Measurements from ENCODE around the gene HADHA. TPM values are rescaled to one million over a fixed set of nuclear protein-coding genes. Genes with fewer than 3 reads are reported as not detected.

HADHA gene
- total and polyA plus RNA-seq, 2 donors (not counting 1 experiment from before 2014, with no cell fraction given) = 155 to 162 TPM

DNA sequence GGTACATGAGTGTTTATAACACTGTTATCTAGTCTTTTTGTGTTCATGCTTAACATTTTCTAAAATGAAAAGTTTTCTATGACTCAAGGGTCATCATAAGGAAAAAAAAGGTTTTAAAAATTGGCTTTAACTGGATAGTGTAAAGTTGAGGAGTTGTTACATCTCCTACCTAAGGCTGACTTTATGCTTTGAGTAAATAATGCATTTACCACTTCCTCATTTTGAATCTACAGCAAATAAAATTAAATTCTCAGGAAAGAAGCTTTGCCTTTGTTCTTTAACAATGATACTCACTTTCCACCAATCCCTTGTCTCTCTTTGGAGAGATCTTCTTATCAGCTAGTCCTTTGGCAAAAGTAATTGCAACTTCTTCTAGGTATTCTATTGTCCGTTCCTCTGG lies 29.7 kb downstream of the HADHA start:
- TF ChIP-seq, protein P1, sequence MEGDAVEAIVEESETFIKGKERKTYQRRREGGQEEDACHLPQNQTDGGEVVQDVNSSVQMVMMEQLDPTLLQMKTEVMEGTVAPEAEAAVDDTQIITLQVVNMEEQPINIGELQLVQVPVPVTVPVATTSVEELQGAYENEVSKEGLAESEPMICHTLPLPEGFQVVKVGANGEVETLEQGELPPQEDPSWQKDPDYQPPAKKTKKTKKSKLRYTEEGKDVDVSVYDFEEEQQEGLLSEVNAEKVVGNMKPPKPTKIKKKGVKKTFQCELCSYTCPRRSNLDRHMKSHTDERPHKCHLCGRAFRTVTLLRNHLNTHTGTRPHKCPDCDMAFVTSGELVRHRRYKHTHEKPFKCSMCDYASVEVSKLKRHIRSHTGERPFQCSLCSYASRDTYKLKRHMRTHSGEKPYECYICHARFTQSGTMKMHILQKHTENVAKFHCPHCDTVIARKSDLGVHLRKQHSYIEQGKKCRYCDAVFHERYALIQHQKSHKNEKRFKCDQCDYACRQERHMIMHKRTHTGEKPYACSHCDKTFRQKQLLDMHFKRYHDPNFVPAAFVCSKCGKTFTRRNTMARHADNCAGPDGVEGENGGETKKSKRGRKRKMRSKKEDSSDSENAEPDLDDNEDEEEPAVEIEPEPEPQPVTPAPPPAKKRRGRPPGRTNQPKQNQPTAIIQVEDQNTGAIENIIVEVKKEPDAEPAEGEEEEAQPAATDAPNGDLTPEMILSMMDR (conservative IDR thresholded peaks at IDR 0.05 in 1 of 2, IDR thresholded peaks at IDR 0.05 in 1 of 2; ENCODE audit: low read depth in 1 of 2, low read length in 2 of 2) = no peak
- no peaks in the 10 kb centered on the region for H3K79me2 ChIP-seq (ENCODE audit: control insufficient read depth, insufficient read depth, low read length)
- H3K9me3 ChIP-seq (ENCODE audit: control insufficient read depth, insufficient read depth, low read depth, low read length) = no peaks in the 10 kb centered on the region
- no peak for DNase-seq (ENCODE audit: low read depth in 2 of 2)
- no peak overlapping the region for H2AFZ ChIP-seq (ENCODE audit: low read length)
- H3K4me3 ChIP-seq (replicated peaks in 1 of 4; ENCODE audit: control extremely low read depth in 1 of 4, insufficient read depth in 1 of 4, low read depth in 3 of 4, low read length in 4 of 4) = no peak overlapping the region
- H3K9ac ChIP-seq (ENCODE audit: insufficient read depth, low read length) = no peak overlapping the region
- H3K27ac ChIP-seq (ENCODE audit: insufficient read depth, low read length) = no peak overlapping the region
- H3K4me2 ChIP-seq (ENCODE audit: extremely low read depth, insufficient read depth, low read length) = no peak overlapping the region
- no peaks in the 10 kb centered on the region for H3K4me1 ChIP-seq (ENCODE audit: control insufficient read depth, extremely low read depth, insufficient read depth, low read length)
- H4K20me1 ChIP-seq (ENCODE audit: control insufficient read depth, extremely low read depth, insufficient read depth, low read length) = no peaks in the 10 kb centered on the region
- no peaks in the 10 kb centered on the region for H3K27me3 ChIP-seq (ENCODE audit: control insufficient read depth, insufficient read depth, low read length)
- peaks cover 8% of the 10 kb centered on the region for H3K36me3 ChIP-seq (ENCODE audit: control insufficient read depth, insufficient read depth, low read length)

GRCh38 chr2:26212011-26212410 lies 32.4 kb downstream of the HADHA start:
- DNase-seq (ENCODE audit: low read depth in 2 of 2) = no peak
- H3K9ac ChIP-seq (ENCODE audit: insufficient read depth, low read length) = no peak overlapping the region

DNA sequence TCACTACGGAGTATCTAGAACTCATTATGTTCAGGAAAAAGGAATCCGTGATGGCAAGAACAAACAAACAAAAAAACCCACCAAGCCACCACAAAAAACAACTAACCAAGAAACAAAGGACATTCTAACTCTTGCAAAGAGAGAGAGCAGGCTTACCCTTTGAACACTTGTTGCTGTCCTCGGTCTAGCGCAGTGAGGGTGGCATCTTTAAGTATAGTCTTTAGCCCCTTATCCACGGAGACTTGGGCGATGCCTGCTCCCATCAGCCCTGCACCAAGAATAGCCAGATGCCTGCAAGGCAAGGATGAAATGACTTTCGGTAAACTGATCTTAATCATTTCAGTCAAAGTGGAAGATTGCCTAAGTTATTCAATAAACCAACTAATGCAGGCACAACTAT lies 40.5 kb downstream of the HADHA start:
- Histone ChIP-seq H3K79me2 (ENCODE audit: control insufficient read depth, insufficient read depth, low read length) (no peaks in the 10 kb centered on the region), H3K27ac (ENCODE audit: insufficient read depth, low read length) (no peak overlapping the region), H3K27me3 (ENCODE audit: control insufficient read depth, insufficient read depth, low read length) (no peaks in the 10 kb centered on the region), H3K4me1 (ENCODE audit: control insufficient read depth, extremely low read depth, insufficient read depth, low read length) (no peaks in the 10 kb centered on the region), H3K36me3 (ENCODE audit: control insufficient read depth, insufficient read depth, low read length) (peaks cover 8% of the 10 kb centered on the region), H3K9me3 (ENCODE audit: control insufficient read depth, insufficient read depth, low read depth, low read length) (no peaks in the 10 kb centered on the region), H3K4me2 (ENCODE audit: extremely low read depth, insufficient read depth, low read length) (no peak overlapping the region), H2AFZ (ENCODE audit: low read length) (no peak overlapping the region), H4K20me1 (ENCODE audit: control insufficient read depth, extremely low read depth, insufficient read depth, low read length) (no peaks in the 10 kb centered on the region), H3K9ac (ENCODE audit: insufficient read depth, low read length) (no peak overlapping the region), H3K4me3 (replicated peaks in 1 of 4; ENCODE audit: control extremely low read depth in 1 of 4, insufficient read depth in 1 of 4, low read depth in 3 of 4, low read length in 4 of 4) (no peak overlapping the region)
- no peak for DNase-seq (ENCODE audit: low read depth in 2 of 2)
- TF ChIP-seq, protein P1 (conservative IDR thresholded peaks at IDR 0.05 in 1 of 2, IDR thresholded peaks at IDR 0.05 in 1 of 2; ENCODE audit: low read depth in 1 of 2, low read length in 2 of 2) = no peak
- no peak for TF ChIP-seq EZH2 (IDR thresholded peaks at IDR 0.05; ENCODE audit: low read length, missing control alignments)

More at GRCh38 chr2:26212011-26212410, 32.4 kb downstream of the HADHA start:
- no peaks in the 10 kb centered on the region for H3K79me2 ChIP-seq (ENCODE audit: control insufficient read depth, insufficient read depth, low read length)
- no peak overlapping the region for H3K27ac ChIP-seq (ENCODE audit: insufficient read depth, low read length)
- H3K36me3 ChIP-seq (ENCODE audit: control insufficient read depth, insufficient read depth, low read length) = peaks cover 9% of the 10 kb centered on the region
- no peak overlapping the region for H3K4me3 ChIP-seq (replicated peaks in 1 of 4; ENCODE audit: control extremely low read depth in 1 of 4, insufficient read depth in 1 of 4, low read depth in 3 of 4, low read length in 4 of 4)
- H3K4me2 ChIP-seq (ENCODE audit: extremely low read depth, insufficient read depth, low read length) = no peak overlapping the region
- H3K27me3 ChIP-seq (ENCODE audit: control insufficient read depth, insufficient read depth, low read length) = no peaks in the 10 kb centered on the region
- TF ChIP-seq, protein P1 (conservative IDR thresholded peaks at IDR 0.05 in 1 of 2, IDR thresholded peaks at IDR 0.05 in 1 of 2; ENCODE audit: low read depth in 1 of 2, low read length in 2 of 2) = no peak
- no peak for TF ChIP-seq EZH2 (IDR thresholded peaks at IDR 0.05; ENCODE audit: low read length, missing control alignments)
- no peak overlapping the region for H2AFZ ChIP-seq (ENCODE audit: low read length)
- H3K4me1 ChIP-seq (ENCODE audit: control insufficient read depth, extremely low read depth, insufficient read depth, low read length) = no peaks in the 10 kb centered on the region
- no peaks in the 10 kb centered on the region for H3K9me3 ChIP-seq (ENCODE audit: control insufficient read depth, insufficient read depth, low read depth, low read length)
- no peaks in the 10 kb centered on the region for H4K20me1 ChIP-seq (ENCODE audit: control insufficient read depth, extremely low read depth, insufficient read depth, low read length)
